Fibroblast of skin of back (primary cell): ENCODE measurements around the gene MGARP.

ENCODE experiments used
- DNase-seq: peaks from one replicate; pipeline ENCODE4 v3.0.0-alpha.2; 2013

MGARP gene

DNA sequence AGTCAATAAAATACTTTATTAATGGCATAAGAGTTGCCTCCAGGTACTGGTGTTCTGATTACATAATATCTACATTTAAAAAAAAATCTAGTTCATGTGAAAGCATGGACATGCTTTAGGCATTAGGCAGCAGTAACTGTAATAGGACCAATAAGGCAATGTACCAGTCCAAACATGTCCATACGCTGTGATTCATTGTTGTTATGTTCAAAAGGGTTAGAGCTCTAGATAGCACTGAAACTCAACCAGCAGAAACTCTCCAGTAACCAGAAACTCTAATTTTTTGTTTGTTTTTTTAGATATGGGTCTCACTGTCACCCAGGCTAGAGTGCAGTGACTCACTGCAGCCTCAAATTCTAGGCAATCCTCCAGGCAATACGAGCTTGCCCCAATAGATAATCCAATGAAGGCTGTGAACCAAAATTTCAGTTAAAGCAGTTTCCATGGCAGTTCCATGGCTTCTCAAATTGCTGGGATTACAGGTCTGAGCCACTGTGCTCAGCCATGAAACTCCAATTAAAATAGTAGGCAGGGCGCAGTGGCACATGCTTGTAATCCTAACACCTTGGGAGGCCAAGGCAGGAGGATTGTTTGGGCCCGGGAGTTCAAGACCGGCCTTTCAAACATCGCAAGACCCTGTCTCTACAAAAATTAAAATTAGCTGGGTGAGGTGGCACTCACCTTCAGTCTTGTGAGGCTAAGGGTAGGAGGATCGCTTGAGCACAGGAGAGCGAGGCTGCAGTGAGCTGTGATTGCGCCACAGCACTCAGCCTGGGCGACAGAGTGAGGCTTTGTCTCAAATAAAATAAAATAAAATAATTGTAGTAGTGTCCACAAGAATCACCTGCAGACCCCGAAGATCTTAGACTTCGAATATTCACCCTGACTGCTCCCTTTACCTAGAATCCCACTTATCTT, 36.3 kb downstream of the MGARP start:
- DNase-seq: peak; percentile 99

DNA sequence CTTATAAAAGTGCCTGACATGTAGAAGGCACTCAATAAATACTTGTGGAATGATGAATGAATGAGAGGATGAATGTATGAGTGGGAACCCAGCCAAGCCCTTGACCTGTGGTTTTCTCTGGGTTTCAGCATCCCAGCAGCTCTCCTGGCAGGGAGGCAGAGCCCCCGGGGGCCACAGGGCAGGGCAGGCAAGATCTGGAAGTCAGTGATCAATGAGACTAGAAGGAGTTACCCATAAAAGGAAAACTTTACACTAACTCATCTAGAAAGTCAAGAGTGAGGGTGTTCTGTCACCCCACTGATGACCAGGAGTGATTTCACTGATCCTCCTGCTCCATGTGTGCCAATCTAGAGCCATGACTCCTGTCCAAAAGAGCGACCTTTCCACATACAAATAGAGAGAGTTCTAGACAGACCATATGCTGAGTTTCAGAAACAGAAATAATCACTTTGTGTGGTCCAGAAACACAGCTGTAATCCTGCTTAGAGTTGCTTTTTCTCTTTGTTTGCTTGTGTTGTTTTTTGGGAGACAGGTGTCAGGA, 37.4 kb downstream of the MGARP start:
- peak; percentile 85 for DNase-seq

DNA sequence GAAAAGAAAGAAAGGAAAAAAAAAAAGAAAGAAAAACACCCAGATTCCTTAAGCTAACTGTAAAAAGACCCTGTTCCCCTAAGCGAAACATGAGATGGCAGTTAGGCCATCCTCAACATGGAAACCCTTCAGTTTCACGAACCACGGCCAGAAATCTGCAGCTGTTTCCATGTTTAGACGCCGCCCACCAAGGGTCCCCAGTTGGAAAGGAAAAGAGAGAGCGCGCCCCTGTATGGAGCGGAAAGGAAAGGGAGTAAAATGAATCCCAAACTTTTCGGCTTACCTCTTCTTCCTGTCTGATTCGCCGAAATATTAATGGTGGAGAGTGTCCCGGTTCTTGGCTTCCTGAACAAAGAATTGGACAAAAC, 38.3 kb downstream of the MGARP start:
- no peak for DNase-seq

DNA sequence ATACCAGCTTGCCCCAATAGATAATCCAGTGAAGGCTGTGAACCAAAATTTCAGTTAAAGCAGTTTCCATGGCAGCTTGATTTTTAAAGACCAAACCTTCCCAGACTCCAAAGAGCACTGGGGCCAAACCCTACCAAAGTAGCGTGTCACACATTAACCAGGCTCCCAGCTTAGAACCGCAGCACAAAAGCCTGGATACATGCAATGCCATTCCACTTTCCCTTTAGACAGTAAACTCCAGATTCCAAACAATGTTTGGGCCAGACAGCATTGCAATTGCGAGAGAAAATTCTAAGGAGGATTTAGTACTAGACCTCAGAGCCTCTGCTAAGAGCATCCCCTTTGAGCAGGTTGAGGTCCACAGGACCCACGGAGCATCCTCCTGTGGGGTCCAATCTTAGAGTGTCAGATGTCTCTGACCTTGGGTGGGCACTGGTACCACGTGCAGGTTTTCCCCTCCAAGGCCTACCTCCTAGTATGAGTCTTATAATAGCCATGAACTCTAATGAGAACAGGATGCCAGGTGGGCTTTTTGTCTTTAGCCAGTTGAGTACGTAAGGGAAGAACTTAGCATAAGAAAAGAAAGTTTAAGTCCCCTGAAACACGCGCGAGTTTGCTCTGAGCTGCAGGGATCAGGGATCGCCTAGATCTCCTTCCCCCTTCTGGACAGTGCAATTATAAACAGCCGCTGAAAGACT, 38.8 kb downstream of the MGARP start:
- DNase-seq: no peak

DNA sequence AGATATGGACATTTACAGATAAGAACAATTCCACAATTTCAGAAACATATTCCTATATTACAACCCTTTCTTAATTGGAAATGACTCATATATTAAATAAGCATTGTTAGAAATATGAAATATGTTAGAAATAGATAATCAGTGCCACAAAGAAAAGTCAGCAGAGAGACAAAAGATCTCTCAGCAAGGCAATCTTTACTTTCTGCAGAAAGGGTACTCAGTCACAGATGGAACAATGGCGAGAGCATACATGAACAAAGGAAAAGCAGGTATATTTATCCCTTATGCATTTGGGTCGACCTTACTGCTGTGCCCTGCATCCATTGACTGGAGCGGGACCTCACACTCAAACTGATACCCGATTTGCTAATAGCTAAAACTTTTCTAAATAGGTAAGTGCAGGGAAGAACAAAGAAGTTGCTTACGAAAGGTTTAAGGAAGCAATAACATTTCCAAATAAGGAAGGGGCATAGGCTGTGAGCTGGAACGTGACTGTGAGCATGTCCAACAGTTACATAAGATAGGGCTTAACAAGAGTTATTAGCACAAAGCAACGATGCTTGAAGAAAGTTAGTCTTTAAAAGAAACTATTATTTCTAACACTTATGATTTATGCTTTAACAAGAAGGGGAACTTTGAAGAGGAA, 40.8 kb downstream of the MGARP start:
- DNase-seq: no peak

DNA sequence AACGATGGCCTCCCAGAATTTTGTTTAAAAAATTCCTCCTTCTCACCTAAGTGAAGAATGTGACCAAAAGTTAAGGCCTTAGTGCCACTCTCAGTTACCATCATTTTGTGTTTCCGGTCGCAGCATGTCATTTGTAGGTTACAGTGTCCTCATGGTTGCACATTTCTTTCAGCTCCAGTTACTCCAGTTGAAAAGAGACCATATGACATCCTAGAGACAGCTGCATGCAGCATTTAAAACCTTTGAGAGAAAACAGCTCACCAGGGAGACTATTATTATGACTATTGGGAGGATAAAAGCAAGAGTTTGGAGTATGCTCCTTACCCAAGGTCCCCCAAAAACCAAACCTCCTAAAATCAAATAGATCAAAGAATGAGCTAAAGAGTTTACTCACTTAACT, 45.8 kb downstream of the MGARP start:
- DNase-seq: no peak

GRCh38 chr4:139229534-139230039, 50.4 kb downstream of the MGARP start:
- DNase-seq: peak; percentile 66

DNA sequence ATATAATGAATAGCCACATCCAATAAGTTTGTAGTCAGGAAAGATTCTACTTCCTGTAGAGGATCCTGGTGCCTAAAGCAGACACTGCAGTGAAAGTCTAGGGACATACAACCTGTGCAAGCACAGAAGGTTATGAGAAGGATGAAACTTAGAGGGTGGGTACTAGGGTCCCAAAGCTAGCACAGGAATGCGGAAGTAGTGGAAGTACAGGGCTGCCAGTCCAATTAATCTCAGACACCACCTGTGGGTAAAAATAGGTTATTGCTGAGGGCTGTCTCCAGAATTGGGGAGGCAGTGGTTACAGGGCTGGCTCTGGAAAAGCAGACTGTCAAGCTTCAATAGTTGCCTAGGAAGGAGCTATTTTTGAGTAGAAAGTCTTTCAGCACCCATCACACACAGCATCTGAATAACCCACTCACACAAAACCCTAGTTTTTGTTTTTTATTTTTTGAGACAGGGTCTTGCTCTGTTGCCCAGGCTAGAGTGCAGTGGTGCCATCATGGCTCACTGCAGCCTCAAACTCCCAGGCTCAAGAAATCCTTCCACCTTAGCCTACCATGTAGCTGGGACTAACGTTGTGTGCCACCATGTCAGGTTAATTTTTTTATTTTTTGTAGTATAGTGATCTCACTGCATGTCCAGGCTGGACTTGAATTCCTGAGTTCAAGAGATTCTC, 52.2 kb downstream of the MGARP start:
- DNase-seq: no peak

GRCh38 chr4:139223682-139224317, 56.2 kb downstream of the MGARP start:
- DNase-seq: peak; percentile 58

DNA sequence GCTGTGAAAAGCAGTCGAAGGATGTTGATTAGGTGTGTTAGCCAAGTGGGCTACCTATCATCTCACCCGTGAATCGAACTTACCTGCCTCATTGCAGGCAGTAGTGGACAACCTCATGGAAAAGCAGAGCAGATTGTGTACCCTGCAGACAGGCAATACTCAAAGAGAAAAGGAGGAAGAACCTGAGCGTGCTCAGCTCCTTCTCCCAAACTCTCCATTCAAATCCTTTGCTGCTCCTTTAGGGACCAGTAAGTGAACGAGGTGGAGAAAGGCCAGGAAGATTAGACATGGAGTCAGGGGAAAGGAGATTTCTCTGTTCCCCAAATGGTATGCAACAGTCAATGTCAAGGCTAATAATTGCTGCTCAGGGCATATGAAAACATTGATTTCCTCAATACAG, 57.8 kb downstream of the MGARP start:
- no peak for DNase-seq

DNA sequence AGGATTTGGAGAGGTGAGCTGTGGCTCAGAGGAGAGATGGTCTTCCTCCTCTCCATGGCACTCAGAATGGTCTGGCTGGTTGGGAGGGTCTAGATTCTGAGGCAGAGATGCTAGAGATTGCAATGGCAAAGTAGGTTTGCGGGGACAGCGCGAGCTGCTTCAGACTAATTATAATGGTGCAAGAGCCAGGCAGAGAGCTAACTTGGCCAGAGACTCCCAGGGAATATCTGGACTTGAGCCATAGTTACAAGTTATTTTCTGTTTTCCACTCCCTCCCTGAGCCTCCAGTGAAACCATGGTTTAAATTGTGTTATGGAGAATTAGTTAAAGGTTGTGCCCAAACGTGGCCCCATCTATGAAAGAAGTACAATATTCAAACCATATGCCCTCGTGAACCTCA, 58.3 kb downstream of the MGARP start:
- no peak for DNase-seq

DNA sequence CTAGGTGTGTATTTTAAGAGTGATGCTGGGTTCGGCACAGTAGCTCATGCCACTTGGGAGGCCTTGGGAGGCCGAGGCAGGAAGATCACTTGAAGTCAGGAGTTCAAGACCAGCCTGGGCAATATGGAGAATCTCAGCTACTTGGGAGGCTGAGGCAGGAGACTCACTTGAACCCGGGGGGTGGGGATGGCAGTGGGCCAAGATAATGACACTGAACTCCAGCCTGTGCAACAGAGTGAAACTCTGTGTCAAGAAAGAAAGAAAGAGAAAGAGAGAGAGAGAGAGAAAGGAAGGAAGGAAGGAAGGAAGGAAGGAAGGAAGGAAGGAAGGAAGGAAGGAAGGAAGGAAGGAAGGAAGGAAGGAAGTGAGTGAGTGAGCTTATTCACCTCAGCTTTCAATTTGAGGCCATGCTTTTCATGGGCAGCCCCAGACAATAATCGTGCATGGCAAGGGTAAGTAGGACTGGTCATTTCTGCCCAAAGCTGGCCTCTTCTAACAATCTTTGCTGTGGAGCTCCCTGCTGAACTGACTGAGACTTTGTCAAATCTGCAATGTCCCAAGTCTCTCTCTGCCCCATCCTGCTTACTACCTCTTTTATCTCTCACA, 60.5 kb downstream of the MGARP start:
- no peak for DNase-seq
